Dendritic cell treated with granulocyte-macrophage colony-stimulating factor and Interleukin-4, amounts not matched to agents 40 ng/mL and 50 ng/mL, for 4 days (primary cell): Measurements from ENCODE around the gene FNDC3A.
"Not testable (repeated sequence)": the region's sequence is repeated elsewhere in the genome, so short reads cannot be mapped to it uniquely, and the experiment has no call there.

Experiments used
- H3K27ac Mint-ChIP-seq: one replicate; pipeline ENCODE4 v1.8.0; 2022; ENCODE audit warnings: mild to moderate bottlenecking, mixed read lengths
- H3K27me3 Mint-ChIP-seq: one replicate; pipeline ENCODE4 v1.8.0; 2022; ENCODE audit warnings: mild to moderate bottlenecking, mixed read lengths
- H3K36me3 Mint-ChIP-seq: one replicate; pipeline ENCODE4 v1.8.0; 2022; ENCODE audit warnings: low read depth, mixed read lengths
- H3K4me1 Mint-ChIP-seq: one replicate; pipeline ENCODE4 v1.8.0; 2022; ENCODE audit warnings: low read depth, mixed read lengths
- H3K4me3 Mint-ChIP-seq: one replicate; pipeline ENCODE4 v1.8.0; 2022; ENCODE audit warnings: mild to moderate bottlenecking, moderate library complexity, mixed read lengths
- H3K9me3 Mint-ChIP-seq: one replicate; pipeline ENCODE4 v1.8.0; 2022; ENCODE audit warnings: mixed read lengths
- intact Hi-C: fragments of 100-400 bp; cut with micrococcal nuclease; formaldehyde crosslinking; loops from one replicate; pipeline ENCODE4 v1.15.0; 2022

FNDC3A gene

GRCh38 chr13:49137138-49137643 lies 161.5 kb downstream of the FNDC3A start:
- intact Hi-C loops, H3K9me3 Mint-ChIP-seq: not testable (repeated sequence)
- peaks cover 78% of the 10 kb centered on the region for H3K36me3 Mint-ChIP-seq

GRCh38 chr13:49140910-49141611 lies 165.3 kb downstream of the FNDC3A start:
- H3K36me3 Mint-ChIP-seq = peaks cover 72% of the 10 kb centered on the region
- intact Hi-C loops = no loop called here

More at GRCh38 chr13:49137138-49137643, 161.5 kb downstream of the FNDC3A start:
- H3K4me1 Mint-ChIP-seq = peaks cover 22% of the 10 kb centered on the region
- H3K27me3 Mint-ChIP-seq, H3K4me3 Mint-ChIP-seq, H3K27ac Mint-ChIP-seq: not testable (repeated sequence)

GRCh38 chr13:49146950-49147355 lies 171.2 kb downstream of the FNDC3A start:
- intact Hi-C loops = no loop called here
- Mint-ChIP-seq H3K9me3 (peaks cover 21% of the 10 kb centered on the region), H3K27me3 (no peaks in the 10 kb centered on the region), H3K4me1 (no peaks in the 10 kb centered on the region), H3K4me3 (no peak overlapping the region), H3K36me3 (peaks cover 74% of the 10 kb centered on the region), H3K27ac (no peak overlapping the region)

More at GRCh38 chr13:49140910-49141611, 165.3 kb downstream of the FNDC3A start:
- Mint-ChIP-seq H3K27ac (peak overlapping the region; percentile 25), H3K27me3 (no peaks in the 10 kb centered on the region), H3K4me1 (peaks cover 14% of the 10 kb centered on the region), H3K4me3 (no peak overlapping the region), H3K9me3 (no peaks in the 10 kb centered on the region)

GRCh38 chr13:49148405-49148804 lies 172.7 kb downstream of the FNDC3A start:
- Mint-ChIP-seq H3K4me1 (no peaks in the 10 kb centered on the region), H3K27me3 (no peaks in the 10 kb centered on the region), H3K27ac (no peak overlapping the region), H3K4me3 (no peak overlapping the region), H3K36me3 (peaks cover 71% of the 10 kb centered on the region), H3K9me3 (peaks cover 21% of the 10 kb centered on the region)
- intact Hi-C loops = no loop called here

- H3K27me3 Mint-ChIP-seq, intact Hi-C loops, H3K4me3 Mint-ChIP-seq, H3K4me1 Mint-ChIP-seq, H3K27ac Mint-ChIP-seq: not testable (repeated sequence)
- Mint-ChIP-seq H3K9me3 (peaks cover 14% of the 10 kb centered on the region), H3K36me3 (peaks cover 58% of the 10 kb centered on the region)
These were observed 182.4 kb downstream of the FNDC3A start for GRCh38 chr13:49157955-49158584.

- Mint-ChIP-seq H3K36me3 (peaks cover 76% of the 10 kb centered on the region), H3K4me1 (peaks cover 22% of the 10 kb centered on the region), H3K9me3 (peaks cover 31% of the 10 kb centered on the region)
- intact Hi-C loops, H3K27ac Mint-ChIP-seq, H3K27me3 Mint-ChIP-seq, H3K4me3 Mint-ChIP-seq: not testable (repeated sequence)
These were observed 187.4 kb downstream of the FNDC3A start for GRCh38 chr13:49163162-49163561.

GRCh38 chr13:49164712-49165111 lies 189.0 kb downstream of the FNDC3A start:
- peaks cover 31% of the 10 kb centered on the region for H3K9me3 Mint-ChIP-seq
- H3K27ac Mint-ChIP-seq = no peak overlapping the region
- H3K36me3 Mint-ChIP-seq = peaks cover 67% of the 10 kb centered on the region
- H3K27me3 Mint-ChIP-seq = no peaks in the 10 kb centered on the region
- intact Hi-C loops = no loop called here
- peaks cover 18% of the 10 kb centered on the region for H3K4me1 Mint-ChIP-seq
- H3K4me3 Mint-ChIP-seq = no peak overlapping the region

GRCh38 chr13:49165798-49166752 lies 190.4 kb downstream of the FNDC3A start:
- Mint-ChIP-seq H3K4me1 (peaks cover 18% of the 10 kb centered on the region), H3K4me3 (no peak overlapping the region), H3K27ac (no peak overlapping the region), H3K9me3 (peaks cover 31% of the 10 kb centered on the region), H3K27me3 (no peaks in the 10 kb centered on the region), H3K36me3 (peaks cover 53% of the 10 kb centered on the region)
- intact Hi-C loops = no loop called here

GRCh38 chr13:49171359-49171758 lies 195.6 kb downstream of the FNDC3A start:
- intact Hi-C loops = no loop called here
- H3K27ac Mint-ChIP-seq = no peak overlapping the region
- no peak overlapping the region for H3K4me3 Mint-ChIP-seq
- peaks cover 37% of the 10 kb centered on the region for H3K36me3 Mint-ChIP-seq
- no peaks in the 10 kb centered on the region for H3K27me3 Mint-ChIP-seq
- no peaks in the 10 kb centered on the region for H3K9me3 Mint-ChIP-seq
- H3K4me1 Mint-ChIP-seq = peaks cover 3% of the 10 kb centered on the region

- Mint-ChIP-seq H3K4me3 (no peak overlapping the region), H3K27ac (no peak overlapping the region), H3K27me3 (no peaks in the 10 kb centered on the region), H3K4me1 (no peaks in the 10 kb centered on the region), H3K9me3 (no peaks in the 10 kb centered on the region), H3K36me3 (peaks cover 38% of the 10 kb centered on the region)
- intact Hi-C loops = loop anchor here (10.0 kb wide), 1 partner anchor 189 kb away; no protein-coding TSS in a partner anchor
These were observed 208.1 kb downstream of the FNDC3A start for GRCh38 chr13:49183672-49184325.

- Mint-ChIP-seq H3K36me3 (peaks cover 41% of the 10 kb centered on the region), H3K4me1 (no peaks in the 10 kb centered on the region)
- intact Hi-C loops = loop anchor here (10.0 kb wide), 1 partner anchor 190 kb away; no protein-coding TSS in a partner anchor
These were observed 208.9 kb downstream of the FNDC3A start for GRCh38 chr13:49184621-49185020.

GRCh38 chr13:49185264-49185663 lies 209.6 kb downstream of the FNDC3A start:
- H3K36me3 Mint-ChIP-seq = peaks cover 41% of the 10 kb centered on the region
- intact Hi-C loops = loop anchor here (10.0 kb wide), 1 partner anchor 190 kb away; no protein-coding TSS in a partner anchor
- no peaks in the 10 kb centered on the region for H3K4me1 Mint-ChIP-seq
- no peaks in the 10 kb centered on the region for H3K27me3 Mint-ChIP-seq
- no peak overlapping the region for H3K27ac Mint-ChIP-seq
- H3K9me3 Mint-ChIP-seq = no peaks in the 10 kb centered on the region
- H3K4me3 Mint-ChIP-seq = no peak overlapping the region

More at GRCh38 chr13:49184621-49185020, 208.9 kb downstream of the FNDC3A start:
- H3K9me3 Mint-ChIP-seq = no peaks in the 10 kb centered on the region
- no peak overlapping the region for H3K27ac Mint-ChIP-seq
- no peak overlapping the region for H3K4me3 Mint-ChIP-seq
- no peaks in the 10 kb centered on the region for H3K27me3 Mint-ChIP-seq

- intact Hi-C loops = no loop called here
- H3K9me3 Mint-ChIP-seq = no peaks in the 10 kb centered on the region
These were observed 215.2 kb downstream of the FNDC3A start for GRCh38 chr13:49190901-49191300.

More at GRCh38 chr13:49190901-49191300, 215.2 kb downstream of the FNDC3A start:
- no peaks in the 10 kb centered on the region for H3K4me1 Mint-ChIP-seq
- no peak overlapping the region for H3K27ac Mint-ChIP-seq
- H3K4me3 Mint-ChIP-seq = no peak overlapping the region
- H3K27me3 Mint-ChIP-seq = no peaks in the 10 kb centered on the region
- peaks cover 81% of the 10 kb centered on the region for H3K36me3 Mint-ChIP-seq
